Stimulated activated CD8-positive, alpha-beta memory T cell treated with anti-CD3 and anti-CD28 coated beads, Interleukin-4, amount 100 ng/mL, for 4 hours (primary cell): Measurements from ENCODE around the gene TEPSIN.
"Not testable (repeated sequence)": the region's sequence is repeated elsewhere in the genome, so short reads cannot be mapped to it uniquely, and the experiment has no call there.

Source experiments
- DNase-seq, 2 donors: peaks; one replicate each; pipeline ENCODE4 v3.0.0-alpha.2; 2020; ENCODE audit warnings: low read depth in 2 of 2, low spot score in 1 of 2

TEPSIN gene

DNA sequence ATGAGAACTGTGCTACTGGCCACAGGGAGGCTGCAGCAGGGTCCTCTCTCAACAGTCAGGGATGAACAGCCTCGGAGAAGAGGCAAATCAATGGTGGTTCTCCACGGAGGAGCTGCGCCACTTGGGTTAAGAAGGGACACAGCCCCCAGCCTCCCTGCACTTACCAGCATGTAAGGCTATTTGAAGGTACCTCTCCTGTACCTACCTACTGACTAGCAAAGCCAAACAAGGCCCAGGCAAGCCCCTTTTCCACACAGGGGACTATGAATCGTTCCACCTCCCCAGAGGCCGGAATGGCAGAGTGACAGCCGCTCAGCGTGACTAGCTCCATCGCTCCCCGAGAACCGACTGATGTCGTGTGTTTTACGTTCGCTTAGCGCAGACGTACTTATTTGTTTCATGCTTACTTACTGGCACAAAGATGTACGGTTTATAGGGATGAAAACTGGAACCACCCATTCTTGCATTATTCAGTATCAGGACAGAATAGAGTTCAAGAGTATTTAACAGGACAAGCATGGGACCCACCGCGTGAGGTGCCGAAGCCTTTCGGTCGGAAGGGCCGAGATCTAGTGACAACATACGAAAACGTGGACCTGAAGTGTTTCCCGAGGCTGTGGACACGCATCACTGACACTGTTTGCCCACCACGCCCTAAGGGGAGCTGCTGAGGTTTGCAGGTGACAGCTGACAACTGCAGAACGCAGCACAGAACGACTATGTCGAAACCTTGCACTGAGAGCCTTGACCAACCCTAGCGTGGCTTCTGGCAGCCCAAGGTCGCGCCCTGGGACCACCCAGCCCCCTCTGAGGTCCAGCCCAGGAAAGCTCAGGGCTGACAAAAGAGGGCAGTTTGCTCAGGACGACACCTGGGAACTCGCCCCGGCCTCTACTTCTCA, 1.0 kb downstream of the TEPSIN start:
- DNase-seq, result no peak

DNA sequence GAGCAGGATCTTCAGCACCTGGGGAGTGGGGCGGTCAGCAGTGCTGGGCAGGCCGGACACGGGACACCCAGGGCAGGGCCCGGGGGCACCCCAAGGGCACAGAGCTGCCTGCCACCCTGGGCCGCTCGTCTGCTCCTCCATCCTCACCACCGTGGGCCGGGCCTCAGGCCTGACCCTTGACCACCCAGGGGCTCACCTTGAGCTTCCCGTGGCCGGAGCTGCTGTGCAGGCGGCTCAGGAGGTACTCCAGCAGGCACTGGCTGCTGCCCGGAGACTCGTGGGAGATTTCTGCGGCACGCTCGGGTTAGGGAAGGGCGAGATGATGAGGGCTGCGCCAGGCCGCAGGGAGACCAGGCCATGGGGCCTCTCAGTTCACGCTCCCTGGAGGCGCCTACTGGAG, 2.1 kb downstream of the TEPSIN start:
- no peak for DNase-seq

DNA sequence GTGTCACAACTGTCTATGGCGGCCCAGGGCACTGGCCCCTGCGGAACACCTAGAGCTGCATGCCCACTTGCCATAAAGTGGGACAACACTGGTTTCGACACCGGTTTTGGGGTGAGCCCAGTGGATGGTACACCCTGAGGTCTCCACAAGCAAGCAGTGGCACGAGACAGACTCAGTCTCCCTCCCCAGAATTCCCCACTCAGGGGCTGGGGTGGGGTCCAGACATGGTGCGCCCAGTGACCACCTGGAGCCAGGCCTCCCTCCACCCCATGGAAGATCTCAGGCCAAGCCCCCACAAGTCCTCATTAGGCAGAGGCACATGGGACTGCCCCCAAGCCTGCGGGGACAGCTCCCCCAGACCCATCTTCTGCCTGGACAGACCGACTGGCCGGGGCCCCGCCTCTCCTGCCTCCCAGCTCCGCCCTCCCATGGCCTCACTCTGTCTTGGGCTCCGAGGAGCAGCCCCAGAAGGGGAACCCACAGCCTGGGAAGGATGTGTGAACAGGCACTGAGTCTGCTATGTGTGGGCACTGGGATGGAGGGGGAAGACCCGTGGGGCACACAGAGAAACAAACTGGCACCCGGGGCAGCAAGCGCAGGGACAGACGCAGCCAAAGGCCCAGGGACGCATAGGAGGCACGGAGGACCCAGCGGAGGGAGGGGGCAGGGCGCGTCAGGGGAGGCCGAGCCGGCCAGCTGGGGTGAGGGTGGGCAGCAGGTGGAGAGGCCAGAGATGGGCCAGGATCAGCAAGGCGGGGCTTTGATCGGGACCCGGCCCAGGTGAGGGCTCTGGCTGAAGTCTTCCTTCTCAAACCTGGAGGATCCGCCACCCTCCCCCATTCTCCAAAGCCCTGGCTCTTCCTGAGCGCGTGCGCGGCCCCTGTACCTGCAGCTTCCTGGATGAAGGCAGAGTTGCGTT, 2.8 kb downstream of the TEPSIN start:
- DNase-seq, result no peak

DNA sequence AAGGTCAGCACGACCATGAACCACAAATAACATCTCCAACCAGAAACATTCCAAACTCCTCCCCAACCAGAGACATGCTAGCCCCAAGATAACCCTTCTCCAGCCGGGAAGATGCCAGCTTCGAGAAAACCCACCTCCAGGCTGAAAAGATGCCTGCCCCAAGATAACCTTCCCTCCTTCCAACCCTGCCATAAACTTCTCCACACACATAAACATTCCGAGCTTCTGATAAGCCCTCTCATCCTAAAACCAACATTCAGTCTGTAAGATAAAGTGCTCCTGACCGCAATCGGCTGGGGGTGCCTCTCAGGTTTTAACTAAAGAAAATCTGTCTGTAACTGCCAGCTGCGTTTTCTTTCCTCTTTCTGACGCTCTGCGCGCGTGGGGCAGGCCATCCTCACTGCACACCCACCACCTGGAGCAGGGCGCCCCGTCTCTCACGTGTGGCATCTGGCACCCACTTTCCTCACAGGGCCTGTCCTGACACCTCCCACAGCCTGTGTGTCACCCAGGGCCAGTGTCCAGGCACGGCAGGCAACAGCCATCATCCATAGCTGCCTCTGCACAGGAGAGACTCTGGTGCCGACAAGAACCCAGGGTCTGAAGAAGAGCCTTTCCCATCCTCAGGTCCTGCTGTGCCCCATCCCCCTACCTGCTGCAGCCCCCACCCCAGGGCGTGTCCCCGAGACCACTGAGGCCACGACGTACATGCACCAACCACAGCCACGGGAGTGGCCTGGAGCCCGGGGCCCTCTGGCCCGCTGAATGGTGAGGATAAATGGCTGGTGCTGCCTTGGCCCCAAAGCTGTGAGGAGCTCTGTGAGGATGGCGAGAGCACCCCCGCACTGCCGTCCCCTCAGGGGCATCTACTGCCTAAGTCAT, 3.7 kb downstream of the TEPSIN start:
- no peak for DNase-seq

DNA sequence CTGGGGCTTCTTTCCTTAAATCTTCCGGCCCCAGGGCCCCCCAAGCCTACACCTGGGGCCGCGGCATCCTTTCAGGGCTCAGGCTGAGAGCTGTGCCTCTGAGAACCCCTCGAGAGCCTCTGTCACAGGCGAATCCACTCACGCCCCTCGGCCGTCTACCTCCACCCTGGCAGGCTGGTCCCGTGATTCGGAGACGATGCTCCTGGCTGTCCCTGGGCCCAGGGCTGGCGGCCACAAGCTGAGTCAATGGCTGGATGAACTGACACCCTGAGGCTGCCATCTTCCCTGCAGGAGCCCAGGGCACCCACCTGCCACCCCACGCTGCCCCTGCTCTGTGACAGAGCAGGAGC, 4.4 kb downstream of the TEPSIN start:
- DNase-seq, result no peak

GRCh38 chr17:81233811-81234505, 4.9 kb downstream of the TEPSIN start:
- DNase-seq, result no peak

GRCh38 chr17:81233316-81233715, 5.5 kb downstream of the TEPSIN start:
- DNase-seq, result no peak

- DNase-seq, result no peak
Observed at GRCh38 chr17:81232616-81233241, 6.1 kb downstream of the TEPSIN start.

DNA sequence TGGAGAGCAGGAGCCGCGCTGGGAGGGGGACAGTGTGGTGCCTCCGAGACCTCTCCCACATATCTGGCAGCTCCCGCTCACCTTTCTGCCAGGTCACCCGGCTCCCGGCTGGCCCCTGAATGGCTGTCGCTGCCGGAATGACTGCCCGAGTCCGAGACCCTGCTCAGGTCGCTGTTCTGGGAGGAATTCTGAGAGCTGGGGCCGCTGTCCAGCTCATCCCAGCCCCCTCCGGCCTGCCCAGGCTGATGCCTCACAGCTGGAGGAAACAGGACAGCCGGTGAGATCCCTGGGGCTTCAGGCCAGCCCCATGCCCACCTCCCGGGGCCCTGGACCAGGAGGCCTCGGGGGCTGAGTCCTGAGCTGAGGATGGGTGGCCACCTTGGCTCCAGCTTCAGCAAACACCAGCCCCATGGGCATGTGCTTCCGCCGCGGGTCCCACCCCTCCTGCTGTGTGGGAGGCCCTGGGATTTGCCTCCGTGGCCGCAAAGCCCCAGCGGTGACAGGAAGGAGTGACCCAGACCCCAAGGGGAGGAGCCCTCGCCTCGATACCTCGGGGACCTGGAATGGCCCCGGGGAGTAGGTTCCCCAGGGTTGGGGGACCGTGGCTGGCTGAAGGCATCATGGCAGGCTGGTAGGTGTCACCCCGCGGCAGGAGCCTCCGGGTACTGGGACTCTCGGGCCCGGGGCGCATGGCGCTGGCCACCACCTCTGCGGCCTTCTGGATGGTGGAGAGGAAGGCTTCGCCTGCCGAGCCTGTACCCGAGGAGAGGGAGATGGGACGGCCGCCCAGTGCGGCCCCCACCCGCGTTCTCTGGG, 6.9 kb downstream of the TEPSIN start:
- DNase-seq, result no peak

DNA sequence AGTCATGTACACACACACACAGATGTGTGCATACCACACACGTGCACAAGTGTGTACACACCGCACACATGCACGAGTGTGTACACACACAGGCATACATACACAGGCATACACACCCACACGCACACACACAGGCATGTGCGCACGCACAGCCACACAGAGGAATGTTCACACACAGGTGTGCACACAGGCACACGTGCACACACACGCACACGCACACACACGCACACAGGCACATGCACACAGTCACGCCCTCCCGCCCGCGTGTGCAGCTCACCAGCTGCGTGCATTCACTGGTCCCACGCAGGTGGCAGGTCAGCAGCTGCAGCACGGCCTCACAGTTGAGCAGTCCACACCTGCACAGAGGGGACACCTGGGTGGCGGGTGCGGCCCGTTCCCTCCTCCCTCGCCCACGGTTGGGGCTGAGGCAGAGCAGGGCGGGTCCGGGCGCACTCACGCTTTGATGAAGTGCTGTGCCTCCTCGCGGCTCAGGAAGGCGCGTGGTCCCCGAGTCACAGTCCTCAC, 7.7 kb downstream of the TEPSIN start:
- DNase-seq, result no peak

- no peak for DNase-seq
Observed at GRCh38 chr17:81230043-81230820, 8.6 kb downstream of the TEPSIN start.

GRCh38 chr17:81229666-81229920, 9.3 kb downstream of the TEPSIN start:
- DNase-seq, result no peak

GRCh38 chr17:81228834-81229665, 9.8 kb downstream of the TEPSIN start:
- no peak for DNase-seq

GRCh38 chr17:81228420-81228819, 10.4 kb downstream of the TEPSIN start:
- no peak for DNase-seq

DNA sequence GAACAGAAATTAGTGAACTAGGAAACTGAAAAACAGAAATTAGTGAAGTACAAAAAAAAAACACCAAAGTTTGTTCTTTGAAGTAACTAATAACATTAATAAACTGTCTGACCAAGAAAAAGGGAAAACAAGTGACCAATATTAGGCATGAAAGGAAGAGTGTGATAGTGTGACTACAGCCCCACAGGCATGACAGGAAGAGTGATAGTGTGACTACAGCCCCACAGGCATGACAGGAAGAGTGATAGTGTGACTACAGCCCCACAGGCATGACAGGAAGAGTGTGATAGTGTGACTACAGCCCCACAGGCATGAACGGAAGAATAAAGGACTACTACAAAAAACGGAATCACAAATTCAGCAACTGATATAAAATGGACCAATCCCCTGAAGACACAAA, 11.2 kb downstream of the TEPSIN start:
- not testable (repeated sequence) for DNase-seq

DNA sequence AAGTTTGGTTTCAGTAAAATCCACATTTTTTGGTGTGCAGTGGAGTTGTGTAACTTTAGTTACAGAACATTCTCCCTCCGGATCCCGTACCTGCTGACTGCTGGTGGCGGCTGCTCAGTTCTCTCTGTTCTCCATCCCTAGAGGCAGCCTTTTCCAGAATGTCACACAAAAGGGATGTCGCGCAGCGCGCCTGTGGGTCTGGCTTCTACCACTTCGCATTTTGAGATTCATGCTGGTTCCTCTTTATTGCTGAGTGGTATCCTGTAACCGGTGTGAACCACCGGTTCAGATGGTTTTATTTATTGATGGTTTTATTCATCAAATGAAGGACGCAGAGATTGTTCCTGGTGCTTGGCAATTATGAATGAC, 15.1 kb downstream of the TEPSIN start:
- no peak for DNase-seq

GRCh38 chr17:81222906-81223761, 15.7 kb downstream of the TEPSIN start, which contains the start of gene CEP131:
TSS of gene CEP131 (minus strand) at chr17:81222965. CDS start at chr17:81220056, 2,909 bp downstream.
- DNase-seq, result peak; percentile 98 to 99
